Naive thymus-derived CD4-positive, alpha-beta T cell (primary cell): ENCODE results near the gene SCP2. TPM values are rescaled to one million over a fixed set of nuclear protein-coding genes. Genes with fewer than 3 reads are reported as not detected.

Source experiments
- microRNA-seq: library from miRNA; unstranded; fragments of <30 nt; microRNA quantifications from one replicate; pipeline ENCODE4 v1.2.0, GENCODE V29; 2022; ENCODE audit warnings: borderline microRNAs expressed
- polyA plus RNA-seq, 2 donors: library from polyadenylated mRNA; unstranded; fragments of 300-500 nt; fragmentation: Illumina TruSeq; gene quantifications; one replicate each; pipeline ENCODE4 v1.2.3, GENCODE V29; 2021
- total RNA-seq, 6 experiments: library from RNA in 5 of 6; stranded (reverse) in 5 of 6; gene quantifications; 1 replicate in 5 of 6; 2 replicates in 1 of 6; pipeline ENCODE4 v1.2.3 and lab custom pipeline; 2021 to 2026

SCP2 gene
- total and polyA plus RNA-seq, 7 experiments from 2014 or later = 39.4 to 163 (median 69.6) TPM

Small RNAs within 50 kb of the gene (microRNA-seq; reads per million reads assigned to microRNA genes)
- gene MIR1273F (not detected), gene MIR1273G (not detected), gene MIR5095 (not detected)

Other genes with a start within 250 kb of the SCP2 start
- gene COA7, start 228.9 kb upstream of the SCP2 start, total RNA-seq = 10 to 100 TPM in 1 of 5 experiments, 1 to 10 TPM in 4; 1.4 to 14.4 (median 3.0) TPM
- gene COA7, start 228.9 kb upstream of the SCP2 start, polyA plus RNA-seq = 1 to 10 TPM; 2.0 to 3.7 TPM
- 10 to 100 TPM; 14.9 to 26.8 (median 17.9) TPM for gene ZYG11B, start 200.8 kb upstream of the SCP2 start, total RNA-seq
- gene ZYG11B, start 200.8 kb upstream of the SCP2 start, polyA plus RNA-seq = 10 to 100 TPM; 14.2 to 22.2 TPM
- under 1 TPM in 3 of 5 experiments, not detected in 2; 0.07 to 0.27 (median 0.12) TPM for gene ZYG11A, start 84.5 kb upstream of the SCP2 start, total RNA-seq
- not detected for gene ZYG11A, start 84.5 kb upstream of the SCP2 start, polyA plus RNA-seq
- 100 to 1,000 TPM in 4 of 5 experiments, 10 to 100 TPM in 1; 77.6 to 200 (median 194) TPM for gene ECHDC2, start 5.5 kb upstream of the SCP2 start, total RNA-seq
- gene ECHDC2, start 5.5 kb upstream of the SCP2 start, polyA plus RNA-seq = 10 to 100 TPM; 31.8 to 33.0 TPM
- under 1 TPM in 1 of 5 experiments, not detected in 4; 0.88 TPM for gene PODN, start 134.9 kb downstream of the SCP2 start, total RNA-seq
- gene PODN, start 134.9 kb downstream of the SCP2 start, polyA plus RNA-seq = not detected
- 1 to 10 TPM in 1 of 5 experiments, under 1 TPM in 1, not detected in 3; 0.16 to 1.8 TPM for gene SLC1A7, start 215.4 kb downstream of the SCP2 start, total RNA-seq
- gene SLC1A7, start 215.4 kb downstream of the SCP2 start, polyA plus RNA-seq = not detected